ENCODE results near the gene LGI1.

GRCh38 chr10:93755443-93756116 lies 2.2 kb upstream of the LGI1 start:
- TF ChIP-seq CTCF (IDR thresholded peaks at IDR 0.05; ENCODE audit: insufficient read depth, low read length, poor library complexity, severe bottlenecking) (no peak), EZH2phosphoT487 (conservative IDR thresholded peaks at IDR 0.05; ENCODE audit: low read length) (no peak)

Data from SU-DHL-6 (cell line).